Measurements from ENCODE around the gene TMEM163. TPM values are rescaled to one million over a fixed set of nuclear protein-coding genes. Genes with fewer than 3 reads are reported as not detected.

Gene TMEM163
- total RNA-seq, 4 donors from 2014 or later: not detected

- WGBS, 2 donors: 96 to 100% methylated on average over 4 of the region's 4 CpGs
Observed at GRCh38 chr2:134407154-134407890, 311.5 kb downstream of the TMEM163 start.

GRCh38 chr2:134406736-134407135 lies 312.1 kb downstream of the TMEM163 start:
- no peak for DNase-seq (ENCODE audit: low spot score in 2 of 2)
- H3K36me3 ChIP-seq: peaks cover 0 to 12% (median 0%) of the 10 kb centered on the region in 3 donors

More at GRCh38 chr2:134407154-134407890, 311.5 kb downstream of the TMEM163 start:
- Histone ChIP-seq H3K27me3 (no peaks in the 10 kb centered on the region), H3K4me1 (peaks cover 0 to 52% (median 21%) of the 10 kb centered on the region in 4 donors), H3K4me3 (no peak overlapping the region), H3K27ac (no peak overlapping the region), H3K36me3 (peaks cover 0 to 12% (median 0%) of the 10 kb centered on the region in 3 donors), H3K9me3 (no peaks in the 10 kb centered on the region)
- no peak for DNase-seq (ENCODE audit: low spot score in 2 of 2)
- TF ChIP-seq EP300 (IDR thresholded peaks at IDR 0.05) (no peak), CTCF (IDR thresholded peaks at IDR 0.05) (no peak), POLR2A (IDR thresholded peaks at IDR 0.05) (no peak)

GRCh38 chr2:134406311-134406710 lies 312.5 kb downstream of the TMEM163 start:
- H3K4me1 ChIP-seq: peaks cover 0 to 52% (median 17%) of the 10 kb centered on the region in 4 donors
- DNase-seq (ENCODE audit: low spot score in 2 of 2): no peak
- no peak overlapping the region for H3K27ac ChIP-seq
- H3K27me3 ChIP-seq: no peaks in the 10 kb centered on the region
- H3K4me3 ChIP-seq: no peak overlapping the region
- TF ChIP-seq EP300 (IDR thresholded peaks at IDR 0.05) (no peak), POLR2A (IDR thresholded peaks at IDR 0.05) (no peak), CTCF (IDR thresholded peaks at IDR 0.05) (no peak)
- no peaks in the 10 kb centered on the region for H3K9me3 ChIP-seq
- WGBS, 2 donors: 98 to 99% methylated on average over 5 of the region's 5 CpGs
- H3K36me3 ChIP-seq: peaks cover 0 to 12% (median 0%) of the 10 kb centered on the region in 3 donors

More at GRCh38 chr2:134406736-134407135, 312.1 kb downstream of the TMEM163 start:
- H3K27ac ChIP-seq: no peak overlapping the region
- no peaks in the 10 kb centered on the region for H3K27me3 ChIP-seq
- 94 to 97% methylated on average over 3 of the region's 3 CpGs for WGBS, 2 donors
- no peaks in the 10 kb centered on the region for H3K9me3 ChIP-seq
- H3K4me1 ChIP-seq: peaks cover 0 to 52% (median 20%) of the 10 kb centered on the region in 4 donors
- TF ChIP-seq CTCF (IDR thresholded peaks at IDR 0.05): no peak
- TF ChIP-seq POLR2A (IDR thresholded peaks at IDR 0.05): no peak
- TF ChIP-seq EP300 (IDR thresholded peaks at IDR 0.05): no peak
- H3K4me3 ChIP-seq: no peak overlapping the region

Other genes with a start within 250 kb of the TMEM163 start
- gene ACMSD, start 119.6 kb upstream of the TMEM163 start, total RNA-seq: not detected
- gene CCNT2, start 199.8 kb upstream of the TMEM163 start, total RNA-seq: 10 to 100 TPM; 29.7 to 45.4 (median 31.9) TPM